GM19452 (cell line): ENCODE data around the gene PLS1.
"Not testable (repeated sequence)": the region's sequence is repeated elsewhere in the genome, so short reads cannot be mapped to it uniquely, and the experiment has no call there.

Experiments used
- ATAC-seq: cut with Tn5 transposase; IDR thresholded peaks from one replicate; pipeline ENCODE4 v1.9.1; 2021; ENCODE audit not compliant: unreplicated experiment

Gene PLS1

DNA sequence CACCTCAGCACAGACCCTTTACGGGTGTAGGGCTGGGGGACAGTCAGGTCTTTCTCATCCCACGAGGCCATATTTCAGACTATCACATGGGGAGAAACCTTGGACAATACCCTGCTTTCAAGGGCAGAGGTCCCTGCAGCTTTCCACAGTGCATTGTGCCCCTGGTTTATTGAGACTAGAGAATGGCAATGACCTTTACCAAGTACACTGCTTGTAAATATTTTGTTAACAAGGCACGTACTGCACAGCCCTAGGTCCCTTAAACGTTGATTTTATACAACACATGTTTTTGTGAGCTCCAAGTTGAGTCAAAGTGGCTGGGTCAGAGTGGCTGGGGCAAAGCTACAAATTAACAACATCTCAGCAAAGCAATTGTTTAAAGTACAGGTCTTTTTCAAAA is 156.4 kb downstream of the PLS1 start:
- not testable (repeated sequence) for ATAC-seq

- no peak for ATAC-seq
Measured at GRCh38 chr3:142754494-142754893, 158.3 kb downstream of the PLS1 start.
